ENCODE data around the gene KCTD7.

DNA sequence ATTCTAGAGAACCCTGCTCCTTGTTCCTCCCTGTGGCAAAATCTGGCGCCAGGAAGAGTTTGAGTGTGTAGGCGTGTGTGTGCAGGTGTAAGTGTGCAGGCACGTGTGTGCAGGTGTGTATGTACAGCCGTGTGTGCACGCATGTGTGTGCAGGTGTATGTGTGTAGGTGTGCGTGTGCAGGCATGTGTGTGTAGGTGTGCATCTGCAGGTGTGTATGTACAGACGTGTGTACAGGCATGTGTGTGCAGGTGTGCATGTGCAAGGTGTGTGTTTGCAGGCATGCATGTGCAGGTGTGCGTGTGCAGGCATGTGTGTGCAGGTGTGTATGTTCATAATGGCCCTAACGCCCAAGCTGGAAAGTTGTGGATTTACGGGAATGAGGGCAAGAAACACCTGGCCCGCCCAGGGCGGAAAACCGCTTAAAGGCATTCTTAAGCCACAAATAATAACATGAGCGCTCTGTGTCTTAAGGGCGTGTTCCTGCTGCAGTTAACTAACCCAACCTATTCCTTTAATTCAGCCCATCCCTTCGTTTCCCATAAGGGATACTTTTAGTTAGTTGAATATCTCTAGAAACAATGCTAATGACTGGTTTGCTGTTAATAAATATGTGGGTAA, 34.1 kb downstream of the KCTD7 start:
- TF ChIP-seq, protein P1, sequence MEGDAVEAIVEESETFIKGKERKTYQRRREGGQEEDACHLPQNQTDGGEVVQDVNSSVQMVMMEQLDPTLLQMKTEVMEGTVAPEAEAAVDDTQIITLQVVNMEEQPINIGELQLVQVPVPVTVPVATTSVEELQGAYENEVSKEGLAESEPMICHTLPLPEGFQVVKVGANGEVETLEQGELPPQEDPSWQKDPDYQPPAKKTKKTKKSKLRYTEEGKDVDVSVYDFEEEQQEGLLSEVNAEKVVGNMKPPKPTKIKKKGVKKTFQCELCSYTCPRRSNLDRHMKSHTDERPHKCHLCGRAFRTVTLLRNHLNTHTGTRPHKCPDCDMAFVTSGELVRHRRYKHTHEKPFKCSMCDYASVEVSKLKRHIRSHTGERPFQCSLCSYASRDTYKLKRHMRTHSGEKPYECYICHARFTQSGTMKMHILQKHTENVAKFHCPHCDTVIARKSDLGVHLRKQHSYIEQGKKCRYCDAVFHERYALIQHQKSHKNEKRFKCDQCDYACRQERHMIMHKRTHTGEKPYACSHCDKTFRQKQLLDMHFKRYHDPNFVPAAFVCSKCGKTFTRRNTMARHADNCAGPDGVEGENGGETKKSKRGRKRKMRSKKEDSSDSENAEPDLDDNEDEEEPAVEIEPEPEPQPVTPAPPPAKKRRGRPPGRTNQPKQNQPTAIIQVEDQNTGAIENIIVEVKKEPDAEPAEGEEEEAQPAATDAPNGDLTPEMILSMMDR (conservative IDR thresholded peaks at IDR 0.05; ENCODE audit: low read depth, low read length) = no peak
- TF ChIP-seq EZH2 (IDR thresholded peaks at IDR 0.05; ENCODE audit: low read length, unreplicated experiment) (no peak), EZH2phosphoT487 (IDR thresholded peaks at IDR 0.05; ENCODE audit: borderline replicate concordance, low read length) (no peak)
